HL-60 (cell line): Measurements from ENCODE around the gene SH2D3C.

Source experiments
- GABPA ChIP-seq: IDR thresholded peaks from 2 replicates; pipeline ENCODE4 v1.6.1; 2012; ENCODE audit warnings: low read depth
- POLR2AphosphoS5 ChIP-seq: IDR thresholded peaks from 2 replicates; pipeline ENCODE4 v1.6.1; 2012; ENCODE audit warnings: low read depth
- SPI1 ChIP-seq: IDR thresholded peaks from 2 replicates; pipeline ENCODE4 v1.6.1; 2012; ENCODE audit warnings: low read depth, mild to moderate bottlenecking, borderline replicate concordance
- TF ChIP-seq, protein P1 (sequence below): IDR thresholded peaks from one replicate; pipeline ENCODE4 v1.5.1; 2011; ENCODE audit warnings: low read length, control low read depth, inconsistent platforms; ENCODE audit not compliant: insufficient read depth
- TF ChIP-seq, protein P2 (sequence below): IDR thresholded peaks from 2 replicates; pipeline ENCODE4 v1.6.1; 2012; ENCODE audit warnings: low read depth; ENCODE audit not compliant: insufficient replicate concordance

DNA sequence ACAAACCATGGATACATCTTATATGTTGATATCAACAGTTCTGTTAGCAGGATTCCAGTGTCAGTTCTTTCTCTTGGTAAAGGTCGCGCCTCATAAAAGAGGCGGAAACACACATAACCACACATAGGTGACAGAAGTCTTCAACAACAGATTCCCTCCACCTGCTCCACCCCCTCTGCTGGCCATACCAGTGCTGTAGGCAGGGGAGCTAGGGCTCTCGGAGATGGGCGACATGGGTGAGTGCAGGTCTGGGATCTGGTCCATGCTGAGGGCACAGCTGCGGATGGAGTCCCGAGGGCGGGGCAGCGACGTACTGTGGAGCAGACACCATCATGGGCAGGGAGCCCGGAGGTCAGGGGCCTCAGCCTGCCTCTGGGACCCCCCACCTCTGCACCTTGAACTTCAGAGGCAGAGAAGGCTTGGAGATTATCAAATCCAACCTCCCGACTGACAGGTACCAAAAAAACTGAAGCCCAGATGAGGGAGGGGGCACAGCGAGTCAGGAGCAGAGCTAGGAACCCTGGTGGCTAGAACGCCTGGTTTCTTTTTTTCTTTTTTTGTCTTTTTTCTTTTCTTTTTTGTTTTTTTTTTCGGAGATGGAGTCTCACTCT lies 31.4 kb downstream of the SH2D3C start:
- TF ChIP-seq, protein P1, sequence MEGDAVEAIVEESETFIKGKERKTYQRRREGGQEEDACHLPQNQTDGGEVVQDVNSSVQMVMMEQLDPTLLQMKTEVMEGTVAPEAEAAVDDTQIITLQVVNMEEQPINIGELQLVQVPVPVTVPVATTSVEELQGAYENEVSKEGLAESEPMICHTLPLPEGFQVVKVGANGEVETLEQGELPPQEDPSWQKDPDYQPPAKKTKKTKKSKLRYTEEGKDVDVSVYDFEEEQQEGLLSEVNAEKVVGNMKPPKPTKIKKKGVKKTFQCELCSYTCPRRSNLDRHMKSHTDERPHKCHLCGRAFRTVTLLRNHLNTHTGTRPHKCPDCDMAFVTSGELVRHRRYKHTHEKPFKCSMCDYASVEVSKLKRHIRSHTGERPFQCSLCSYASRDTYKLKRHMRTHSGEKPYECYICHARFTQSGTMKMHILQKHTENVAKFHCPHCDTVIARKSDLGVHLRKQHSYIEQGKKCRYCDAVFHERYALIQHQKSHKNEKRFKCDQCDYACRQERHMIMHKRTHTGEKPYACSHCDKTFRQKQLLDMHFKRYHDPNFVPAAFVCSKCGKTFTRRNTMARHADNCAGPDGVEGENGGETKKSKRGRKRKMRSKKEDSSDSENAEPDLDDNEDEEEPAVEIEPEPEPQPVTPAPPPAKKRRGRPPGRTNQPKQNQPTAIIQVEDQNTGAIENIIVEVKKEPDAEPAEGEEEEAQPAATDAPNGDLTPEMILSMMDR, result no peak
- no peak for TF ChIP-seq POLR2AphosphoS5
- TF ChIP-seq, protein P2, sequence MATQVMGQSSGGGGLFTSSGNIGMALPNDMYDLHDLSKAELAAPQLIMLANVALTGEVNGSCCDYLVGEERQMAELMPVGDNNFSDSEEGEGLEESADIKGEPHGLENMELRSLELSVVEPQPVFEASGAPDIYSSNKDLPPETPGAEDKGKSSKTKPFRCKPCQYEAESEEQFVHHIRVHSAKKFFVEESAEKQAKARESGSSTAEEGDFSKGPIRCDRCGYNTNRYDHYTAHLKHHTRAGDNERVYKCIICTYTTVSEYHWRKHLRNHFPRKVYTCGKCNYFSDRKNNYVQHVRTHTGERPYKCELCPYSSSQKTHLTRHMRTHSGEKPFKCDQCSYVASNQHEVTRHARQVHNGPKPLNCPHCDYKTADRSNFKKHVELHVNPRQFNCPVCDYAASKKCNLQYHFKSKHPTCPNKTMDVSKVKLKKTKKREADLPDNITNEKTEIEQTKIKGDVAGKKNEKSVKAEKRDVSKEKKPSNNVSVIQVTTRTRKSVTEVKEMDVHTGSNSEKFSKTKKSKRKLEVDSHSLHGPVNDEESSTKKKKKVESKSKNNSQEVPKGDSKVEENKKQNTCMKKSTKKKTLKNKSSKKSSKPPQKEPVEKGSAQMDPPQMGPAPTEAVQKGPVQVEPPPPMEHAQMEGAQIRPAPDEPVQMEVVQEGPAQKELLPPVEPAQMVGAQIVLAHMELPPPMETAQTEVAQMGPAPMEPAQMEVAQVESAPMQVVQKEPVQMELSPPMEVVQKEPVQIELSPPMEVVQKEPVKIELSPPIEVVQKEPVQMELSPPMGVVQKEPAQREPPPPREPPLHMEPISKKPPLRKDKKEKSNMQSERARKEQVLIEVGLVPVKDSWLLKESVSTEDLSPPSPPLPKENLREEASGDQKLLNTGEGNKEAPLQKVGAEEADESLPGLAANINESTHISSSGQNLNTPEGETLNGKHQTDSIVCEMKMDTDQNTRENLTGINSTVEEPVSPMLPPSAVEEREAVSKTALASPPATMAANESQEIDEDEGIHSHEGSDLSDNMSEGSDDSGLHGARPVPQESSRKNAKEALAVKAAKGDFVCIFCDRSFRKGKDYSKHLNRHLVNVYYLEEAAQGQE, result no peak
- TF ChIP-seq GABPA, result no peak
- TF ChIP-seq SPI1, result no peak
